ENCODE results near the gene PXK. TPM values are rescaled to one million over a fixed set of nuclear protein-coding genes. Genes with fewer than 3 reads are reported as not detected.

PXK gene
- 21.9 and 37.6 TPM in 2 replicates for total RNA-seq

DNA sequence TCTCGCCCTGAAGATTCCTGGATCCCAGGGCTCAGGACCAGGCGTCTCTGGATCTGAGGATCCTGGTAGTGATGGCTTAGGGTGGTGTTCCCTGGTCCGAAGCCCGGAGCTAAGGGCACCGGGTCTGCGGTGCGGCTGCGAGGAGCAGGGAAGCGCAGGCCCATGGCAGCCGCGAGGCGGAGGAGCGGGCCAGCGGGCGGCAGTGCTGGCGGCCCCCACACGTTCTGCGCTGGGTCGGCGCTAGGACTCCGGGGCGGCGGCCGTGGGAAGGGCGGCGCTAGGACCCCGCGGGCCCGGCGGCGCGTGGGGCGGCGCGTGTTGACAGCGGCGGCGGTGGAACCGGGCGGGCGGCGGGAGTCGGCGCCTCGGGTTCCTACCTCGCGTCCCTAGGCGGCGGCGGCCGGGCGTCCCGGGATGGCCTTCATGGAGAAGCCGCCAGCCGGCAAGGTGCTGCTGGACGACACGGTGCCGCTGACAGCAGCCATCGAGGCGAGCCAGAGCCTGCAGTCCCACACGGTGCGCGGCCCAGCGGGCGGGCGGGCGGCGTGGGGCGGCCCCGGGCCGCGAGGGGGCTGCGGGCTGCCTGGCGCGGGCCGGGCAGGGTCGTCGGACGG lies at the start of gene PXK:
TSS of gene PXK (plus strand) at position 318 of the 614 bp plus-strand sequence. CDS start at position 415, 97 bp downstream.

DNA sequence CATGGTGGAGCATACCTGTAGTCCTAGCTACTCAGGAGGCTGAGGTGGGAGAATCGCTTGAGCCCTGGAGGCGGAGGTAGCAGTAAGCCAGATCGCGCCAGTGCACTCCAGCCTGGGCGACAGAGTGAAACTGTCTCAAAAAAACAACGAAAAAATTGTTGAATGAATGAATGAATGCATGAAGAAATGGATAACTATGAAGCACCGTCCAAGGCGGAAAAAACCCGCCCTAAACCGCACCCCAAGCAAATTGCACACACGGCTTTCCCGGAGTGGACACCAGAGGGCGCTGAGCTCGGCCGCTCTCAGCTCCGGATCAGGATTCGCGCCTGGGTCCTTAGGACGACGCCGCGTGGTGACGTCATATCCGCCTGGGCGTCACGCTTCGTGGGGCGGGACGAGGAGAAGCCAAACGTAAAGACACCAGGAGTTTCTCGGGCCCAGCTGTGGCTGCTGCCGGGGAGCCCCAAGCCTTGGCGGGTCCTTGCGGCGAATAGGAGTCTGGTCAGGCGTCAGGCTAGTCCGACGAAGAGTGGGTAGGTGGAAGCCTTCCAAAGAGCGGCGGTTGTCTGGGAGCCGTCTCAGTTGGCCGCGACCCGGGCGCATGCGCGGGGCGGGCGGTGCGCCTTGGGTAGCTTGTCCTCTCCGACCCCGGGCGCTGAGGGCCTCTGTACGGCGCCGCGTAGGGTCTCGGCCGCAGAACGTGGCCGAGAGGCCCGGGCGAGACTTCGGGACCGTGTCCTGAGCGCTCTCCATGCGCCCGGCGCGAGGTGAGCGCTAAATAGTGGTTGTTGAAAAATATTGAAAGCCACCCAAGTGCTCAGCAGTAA lies 26.6 kb upstream of the PXK start, which contains the start of the genes HTD2 and RPP14:
TSS of gene HTD2 (plus strand) at position 639 of the 830 bp plus-strand sequence. CDS start 11,094 bp downstream, outside the sequence.
TSS of gene RPP14 (plus strand) at position 364 of the 830 bp plus-strand sequence. CDS start 4,085 bp downstream, outside the sequence.

GRCh38 chr3:58433400-58434167 lies 100.9 kb downstream of the PXK start, which contains the start of gene PDHB:
TSS of gene PDHB (minus strand) at chr3:58433832. CDS start at chr3:58433809, 23 bp downstream.

Other genes with a start within 250 kb of the PXK start
- 0.34 and 11.7 TPM in 2 replicates for gene DNASE1L3, start 121.9 kb upstream of the PXK start, total RNA-seq
- gene ABHD6, start 95.1 kb upstream of the PXK start, total RNA-seq = 9.9 and 28.0 TPM in 2 replicates
- gene RPP14, start 26.6 kb upstream of the PXK start, total RNA-seq = 20.6 and 26.0 TPM in 2 replicates
- gene HTD2, start 26.4 kb upstream of the PXK start, total RNA-seq = 9.9 and 18.7 TPM in 2 replicates
- gene PDHB, start 100.9 kb downstream of the PXK start, total RNA-seq = 36.2 and 51.5 TPM in 2 replicates
- gene KCTD6, start 159.2 kb downstream of the PXK start, total RNA-seq = 5.5 and 8.3 TPM in 2 replicates
- under 0.01 and 0.21 TPM in 2 replicates for gene ACOX2, start 204.3 kb downstream of the PXK start, total RNA-seq
- not detected in 2 replicates for gene FAM107A, start 244.5 kb downstream of the PXK start, total RNA-seq